OCI-LY7 (cell line): ENCODE data around the gene KIF25.

ENCODE experiments used
- EZH2phosphoT487 ChIP-seq: fragments of 200-600 bp; sonication (generic); IDR thresholded peaks from 2 replicates; pipeline ENCODE4 v1.6.1; 2018; ENCODE audit warnings: low read depth, borderline replicate concordance, mild to moderate bottlenecking, mixed run types, antibody characterized with exemption, low read length, moderate library complexity, mixed read lengths
- TF ChIP-seq, protein P1 (sequence below): fragments of 200-600 bp; sonication (generic); conservative IDR thresholded peaks from 2 replicates; pipeline ENCODE4 v1.5.1; 2014; ENCODE audit warnings: mild to moderate bottlenecking, antibody characterized with exemption, low read length, moderate library complexity, mixed read lengths

DNA sequence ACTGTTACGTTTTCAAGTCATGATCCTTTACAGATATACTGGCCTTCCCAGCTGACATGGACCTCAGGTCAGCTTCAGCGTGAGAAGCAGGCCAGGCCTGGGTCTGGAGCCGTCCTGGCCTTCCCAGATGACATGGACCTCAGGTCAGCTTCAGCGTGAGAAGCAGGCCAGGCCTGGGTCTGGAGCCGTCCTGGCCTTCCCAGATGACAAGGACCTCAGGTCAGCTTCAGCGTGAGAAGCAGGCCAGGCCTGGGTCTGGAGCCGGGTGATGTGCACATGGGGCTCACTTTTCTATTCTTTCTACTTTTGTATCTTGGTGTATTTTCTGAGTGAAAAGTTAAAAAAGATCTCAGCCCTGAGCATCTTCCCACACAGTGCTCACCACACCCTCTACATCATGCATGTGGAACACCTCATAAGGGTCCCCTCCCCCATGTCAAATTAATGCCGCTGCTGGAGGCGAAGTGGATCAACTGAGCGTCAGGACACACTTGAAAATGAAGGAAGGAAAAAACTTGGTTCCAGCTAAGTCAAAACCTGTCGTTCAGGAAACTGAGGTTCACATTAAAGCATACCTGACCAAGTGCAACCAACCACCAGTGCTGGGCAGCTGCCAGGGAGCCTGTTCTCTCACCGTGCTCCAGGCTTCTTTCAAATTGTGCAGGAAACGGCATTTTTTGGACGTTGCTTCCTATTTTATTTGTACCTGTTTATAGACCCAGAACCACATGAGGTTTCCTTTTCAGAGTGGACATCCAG, 32.2 kb downstream of the KIF25 start:
- TF ChIP-seq, protein P1, sequence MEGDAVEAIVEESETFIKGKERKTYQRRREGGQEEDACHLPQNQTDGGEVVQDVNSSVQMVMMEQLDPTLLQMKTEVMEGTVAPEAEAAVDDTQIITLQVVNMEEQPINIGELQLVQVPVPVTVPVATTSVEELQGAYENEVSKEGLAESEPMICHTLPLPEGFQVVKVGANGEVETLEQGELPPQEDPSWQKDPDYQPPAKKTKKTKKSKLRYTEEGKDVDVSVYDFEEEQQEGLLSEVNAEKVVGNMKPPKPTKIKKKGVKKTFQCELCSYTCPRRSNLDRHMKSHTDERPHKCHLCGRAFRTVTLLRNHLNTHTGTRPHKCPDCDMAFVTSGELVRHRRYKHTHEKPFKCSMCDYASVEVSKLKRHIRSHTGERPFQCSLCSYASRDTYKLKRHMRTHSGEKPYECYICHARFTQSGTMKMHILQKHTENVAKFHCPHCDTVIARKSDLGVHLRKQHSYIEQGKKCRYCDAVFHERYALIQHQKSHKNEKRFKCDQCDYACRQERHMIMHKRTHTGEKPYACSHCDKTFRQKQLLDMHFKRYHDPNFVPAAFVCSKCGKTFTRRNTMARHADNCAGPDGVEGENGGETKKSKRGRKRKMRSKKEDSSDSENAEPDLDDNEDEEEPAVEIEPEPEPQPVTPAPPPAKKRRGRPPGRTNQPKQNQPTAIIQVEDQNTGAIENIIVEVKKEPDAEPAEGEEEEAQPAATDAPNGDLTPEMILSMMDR = no peak
- no peak for TF ChIP-seq EZH2phosphoT487
